Measurements from ENCODE around the gene EHD1.

DNA sequence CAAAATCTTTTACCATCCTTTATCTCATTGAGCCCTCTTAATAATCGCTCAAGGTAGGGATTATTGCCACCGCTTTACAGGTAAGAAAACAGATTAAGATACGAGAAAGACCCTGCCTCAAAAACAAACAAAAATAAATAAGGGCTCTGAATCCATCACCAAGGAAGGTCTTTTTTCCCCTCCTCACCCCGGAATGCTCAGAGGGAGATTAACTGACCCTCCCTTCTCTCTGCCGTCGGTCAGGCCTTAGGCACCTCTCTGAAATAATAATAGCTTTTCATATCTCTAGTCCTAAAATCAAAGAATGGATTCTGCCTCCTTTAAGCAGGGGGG lies 39.2 kb upstream of the EHD1 start:
- TF ChIP-seq POLR2A (IDR thresholded peaks at IDR 0.05; ENCODE audit: low read depth, low read length): no peak
- no peak for TF ChIP-seq POLR2AphosphoS5 (IDR thresholded peaks at IDR 0.05; ENCODE audit: low read depth, low read length)
